HL-60/S4 treated with phorbol 12-myristate 13-acetate at 8.2 ng/mL for 4 days and 3 days (cell line): ENCODE results near the gene MYH14.
"Not testable (repeated sequence)": the region's sequence is repeated elsewhere in the genome, so short reads cannot be mapped to it uniquely, and the experiment has no call there.

ENCODE experiments used
- in situ Hi-C: fragments of 300-500 bp; cut with MboI; formaldehyde crosslinking; loops from 2 replicates; pipeline ENCODE4 v1.15.0; 2022; ENCODE audit warnings: low sequenced_read_pairs

The MYH14 gene

GRCh38 chr19:50315773-50316448 lies 112.5 kb downstream of the MYH14 start:
- in situ Hi-C loops, result no loop called here

DNA sequence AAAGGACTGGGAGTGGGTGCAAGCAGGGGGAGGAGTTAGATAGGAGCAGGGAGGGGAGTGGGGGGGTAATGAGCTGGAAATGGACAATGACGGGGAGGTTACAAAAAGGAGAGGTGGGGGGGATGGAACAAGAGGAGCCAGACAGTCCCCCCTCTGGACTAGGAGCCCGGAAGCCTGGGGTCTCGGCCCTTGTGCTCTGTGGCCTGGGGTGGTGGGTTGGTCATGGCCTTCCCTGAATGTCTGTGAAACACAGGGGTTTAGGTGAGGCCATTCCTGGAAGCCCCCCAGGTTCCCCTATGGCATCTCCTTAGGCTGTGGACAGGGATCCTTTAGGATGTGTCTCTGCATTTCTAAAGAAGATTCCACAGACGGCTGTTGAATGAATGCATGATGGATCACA lies 113.7 kb downstream of the MYH14 start:
- in situ Hi-C loops, result no loop called here

GRCh38 chr19:50318438-50318837 lies 115.0 kb downstream of the MYH14 start:
- in situ Hi-C loops, result no loop called here

- in situ Hi-C loops, result no loop called here
Measured at GRCh38 chr19:50319156-50319555, 115.7 kb downstream of the MYH14 start.

GRCh38 chr19:50320051-50320450 lies 116.6 kb downstream of the MYH14 start:
- in situ Hi-C loops, result no loop called here

- in situ Hi-C loops, result no loop called here
Measured at GRCh38 chr19:50320596-50320995, 117.2 kb downstream of the MYH14 start.

GRCh38 chr19:50321831-50322230 lies 118.4 kb downstream of the MYH14 start:
- in situ Hi-C loops, result no loop called here

- in situ Hi-C loops, result no loop called here
Measured at GRCh38 chr19:50322234-50322633, 118.8 kb downstream of the MYH14 start.

DNA sequence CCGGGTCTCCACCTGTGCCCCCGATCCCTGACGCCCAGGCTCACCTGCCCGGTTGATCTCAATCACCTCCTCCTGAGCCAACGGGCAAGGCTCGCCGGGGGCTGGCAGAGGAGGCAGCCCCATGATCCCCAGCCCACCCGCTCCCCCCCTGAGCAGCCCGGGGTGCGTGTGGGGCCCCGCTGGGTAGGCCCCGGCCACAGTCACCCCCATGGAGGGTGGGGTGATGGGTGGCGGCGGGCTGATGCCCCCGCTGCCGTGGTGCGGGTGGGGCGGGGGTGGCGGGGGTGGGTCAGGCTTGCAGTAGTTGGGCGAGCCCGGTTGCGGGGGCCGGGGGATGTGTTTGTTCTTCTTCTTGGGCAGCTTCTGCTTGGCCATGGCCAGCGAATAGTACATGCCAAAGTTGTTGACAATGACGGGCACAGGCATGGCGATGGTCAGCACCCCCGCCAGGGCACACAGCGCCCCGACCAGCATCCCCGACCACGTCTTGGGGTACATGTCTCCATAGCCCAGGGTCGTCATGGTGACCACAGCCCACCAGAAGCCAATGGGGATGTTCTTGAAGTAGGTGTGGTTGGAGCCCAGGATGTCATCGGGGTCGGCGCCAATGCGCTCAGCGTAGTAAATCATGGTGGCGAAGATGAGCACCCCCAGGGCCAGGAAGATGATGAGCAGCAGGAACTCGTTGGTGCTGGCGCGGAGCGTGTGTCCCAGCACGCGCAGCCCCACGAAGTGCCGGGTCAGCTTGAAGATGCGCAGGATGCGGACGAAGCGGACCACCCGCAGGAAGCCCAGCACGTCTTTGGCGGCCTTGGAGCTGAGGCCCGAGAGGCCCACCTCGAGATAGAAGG lies 119.7 kb downstream of the MYH14 start:
- in situ Hi-C loops, result no loop called here

- in situ Hi-C loops, result no loop called here
Measured at GRCh38 chr19:50323782-50324133, 120.3 kb downstream of the MYH14 start.

- in situ Hi-C loops, result no loop called here
Measured at GRCh38 chr19:50324331-50324730, 120.9 kb downstream of the MYH14 start.

DNA sequence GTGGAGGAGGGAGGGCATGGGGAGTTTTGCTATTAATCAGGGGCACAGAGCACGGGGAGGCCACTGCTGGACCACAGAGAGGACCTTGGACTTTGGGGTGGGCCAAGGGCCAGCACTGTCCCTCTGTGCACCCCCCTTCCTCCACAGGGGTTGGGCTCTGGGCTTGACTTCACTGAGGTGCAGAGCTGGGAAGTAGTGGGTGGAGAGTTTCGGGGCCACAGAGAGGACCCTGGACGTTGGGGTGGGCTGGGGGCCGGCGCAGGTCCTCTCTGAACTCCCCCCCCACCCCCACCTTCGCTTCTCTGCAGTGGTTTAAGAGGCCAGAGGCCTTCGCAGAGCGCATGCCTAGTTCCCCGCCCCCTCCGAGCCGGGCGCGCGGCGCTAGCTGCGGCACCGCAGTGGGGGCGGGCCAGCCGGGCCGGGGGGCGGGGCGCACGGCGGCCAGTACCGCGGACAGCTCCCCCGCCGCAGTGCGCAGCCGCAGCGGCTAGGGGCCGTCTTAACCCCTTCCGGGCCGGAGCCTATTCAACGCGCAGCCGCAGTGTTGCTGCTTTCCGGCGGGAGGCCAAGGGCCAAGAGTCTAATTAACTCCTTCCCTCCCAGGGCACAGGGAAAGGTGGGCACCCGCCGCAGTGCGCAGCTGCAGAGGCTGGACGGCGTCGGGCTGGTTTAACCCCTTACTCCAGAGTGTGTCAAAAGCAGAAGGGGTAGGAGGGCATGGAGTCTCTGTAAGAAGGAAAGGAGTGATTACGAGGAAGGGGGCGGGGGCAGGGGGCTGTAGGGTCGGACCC lies 122.1 kb downstream of the MYH14 start:
- in situ Hi-C loops, result no loop called here

DNA sequence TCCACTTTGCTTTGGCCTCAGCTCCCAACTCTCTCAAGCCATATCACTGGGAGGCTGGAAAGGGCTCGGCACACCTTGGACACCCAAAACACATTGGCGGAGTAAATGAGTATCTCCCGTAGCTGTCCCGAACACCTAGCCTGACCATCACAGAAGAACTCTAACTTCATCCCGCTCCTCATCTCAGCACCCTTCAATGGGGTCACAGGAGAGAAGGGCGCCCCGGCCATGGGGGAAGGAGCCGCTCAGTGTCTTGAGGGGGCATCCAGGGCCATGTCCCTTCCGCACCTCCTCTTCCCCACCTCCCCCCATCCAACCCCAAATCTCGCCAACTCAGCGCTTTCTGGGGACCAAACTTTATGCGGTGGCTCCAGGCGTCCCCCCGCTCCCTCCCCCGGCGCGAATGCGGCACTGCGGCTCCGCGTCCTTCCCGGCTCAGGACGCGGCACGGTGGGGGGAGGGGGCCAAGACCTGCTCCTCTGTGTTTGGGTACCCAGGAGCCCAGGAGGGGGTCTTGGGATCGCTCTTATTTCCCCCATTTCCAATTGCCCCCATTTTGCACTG lies 122.8 kb downstream of the MYH14 start:
- in situ Hi-C loops, result no loop called here

DNA sequence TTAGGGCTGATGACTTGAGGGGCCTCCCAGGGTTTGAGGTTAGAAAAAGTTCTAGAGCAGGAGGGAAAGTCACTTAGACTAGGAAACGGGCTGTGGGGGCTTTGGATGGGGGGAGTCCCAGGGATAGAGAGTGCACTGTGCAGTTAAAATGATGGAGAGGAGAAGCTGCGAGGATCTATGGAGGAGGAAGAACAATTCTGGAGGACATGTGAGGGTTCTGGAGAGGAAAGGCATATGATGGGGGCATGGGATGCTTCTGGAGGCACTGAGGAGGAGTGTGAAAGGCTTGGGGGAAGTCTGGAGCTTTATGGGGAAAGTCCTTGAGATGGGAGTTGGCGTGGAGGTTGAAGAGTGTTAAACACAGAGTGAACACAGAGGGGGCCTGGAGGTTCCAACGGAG lies 123.6 kb downstream of the MYH14 start:
- in situ Hi-C loops, result no loop called here

DNA sequence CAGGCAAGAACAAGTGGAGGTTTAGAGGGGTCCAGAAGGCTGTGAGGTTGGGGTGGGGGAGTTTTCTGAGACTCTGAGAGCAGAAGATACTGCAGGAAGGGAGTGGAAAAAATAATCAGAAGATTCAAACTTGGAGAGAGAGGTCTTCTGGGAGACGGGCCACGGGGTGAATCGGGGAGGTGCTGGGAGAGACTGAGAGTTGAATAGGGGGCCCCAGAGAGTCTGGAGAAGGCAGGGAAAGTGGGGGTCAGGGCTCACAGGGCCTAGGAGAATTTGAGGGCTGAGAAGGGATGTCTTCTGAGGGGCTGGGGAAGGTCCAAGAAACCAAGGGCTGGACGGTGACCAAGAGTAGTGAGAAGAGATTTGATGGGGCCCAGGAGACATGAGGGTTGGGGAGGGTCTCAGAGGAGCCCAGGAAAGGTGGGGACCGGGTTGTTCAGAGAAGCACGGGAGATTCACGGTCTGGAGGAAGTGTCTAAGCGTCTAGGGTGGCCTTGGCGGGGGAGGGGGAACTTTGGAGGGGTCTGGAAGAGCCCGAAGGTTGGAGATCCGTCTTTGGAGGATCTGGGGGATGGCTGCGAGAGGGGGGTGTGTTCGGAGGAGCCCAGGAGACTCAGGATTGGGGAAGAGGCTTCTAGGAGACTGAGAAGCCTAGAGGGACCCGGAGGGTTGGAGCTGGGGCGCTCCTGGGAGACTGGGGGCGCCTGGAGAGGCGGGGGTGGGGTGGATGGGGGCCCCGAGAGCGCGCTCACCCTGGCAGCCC lies 124.2 kb downstream of the MYH14 start:
- in situ Hi-C loops, result no loop called here

DNA sequence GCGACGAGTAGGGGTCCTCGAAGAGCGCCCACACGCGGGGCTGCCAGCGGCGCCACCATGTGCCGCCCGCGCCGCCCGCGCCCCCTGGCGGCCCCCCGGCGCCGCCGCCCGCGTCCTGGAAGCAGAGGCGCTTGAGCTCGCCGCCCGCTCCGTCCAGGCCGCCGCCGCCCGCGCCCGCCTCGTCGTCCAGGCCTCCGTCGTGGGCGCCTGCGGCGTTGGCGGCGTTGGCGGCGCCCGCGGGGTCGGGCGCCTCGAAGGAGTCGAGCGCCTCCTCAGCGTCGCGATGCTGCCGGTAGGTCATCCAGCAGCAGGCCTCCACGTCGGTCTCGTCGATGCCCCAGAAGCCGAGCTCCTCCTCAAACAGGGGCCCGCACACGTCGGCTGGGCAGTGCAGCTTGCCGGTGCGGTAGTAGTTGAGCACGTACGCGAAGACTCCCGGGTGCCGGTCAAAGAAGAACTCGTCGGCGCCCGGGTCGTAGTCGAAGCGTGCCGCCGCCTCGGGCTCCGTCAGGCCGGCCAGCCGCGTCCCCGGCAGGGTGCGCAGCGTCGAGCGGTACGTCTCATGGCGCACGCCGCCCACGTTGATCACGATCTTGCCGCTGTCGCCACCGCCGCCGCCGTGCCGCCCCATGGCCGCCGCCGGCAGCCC lies 124.9 kb downstream of the MYH14 start:
- in situ Hi-C loops, result no loop called here

DNA sequence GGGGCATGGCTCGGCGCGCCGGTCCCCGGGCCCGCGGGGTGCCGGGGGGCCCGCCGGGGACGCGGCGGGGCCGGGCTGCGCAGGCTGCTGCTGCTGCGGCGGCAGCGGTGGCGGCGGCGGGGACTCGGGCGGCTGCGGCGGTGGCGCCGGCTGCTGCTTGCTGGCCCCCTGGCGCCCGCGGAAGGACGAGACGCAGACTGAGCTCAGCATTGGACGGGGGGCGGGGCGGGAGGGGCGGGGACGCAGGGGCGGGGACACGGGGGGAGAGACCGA lies 125.4 kb downstream of the MYH14 start:
- in situ Hi-C loops, result no loop called here

DNA sequence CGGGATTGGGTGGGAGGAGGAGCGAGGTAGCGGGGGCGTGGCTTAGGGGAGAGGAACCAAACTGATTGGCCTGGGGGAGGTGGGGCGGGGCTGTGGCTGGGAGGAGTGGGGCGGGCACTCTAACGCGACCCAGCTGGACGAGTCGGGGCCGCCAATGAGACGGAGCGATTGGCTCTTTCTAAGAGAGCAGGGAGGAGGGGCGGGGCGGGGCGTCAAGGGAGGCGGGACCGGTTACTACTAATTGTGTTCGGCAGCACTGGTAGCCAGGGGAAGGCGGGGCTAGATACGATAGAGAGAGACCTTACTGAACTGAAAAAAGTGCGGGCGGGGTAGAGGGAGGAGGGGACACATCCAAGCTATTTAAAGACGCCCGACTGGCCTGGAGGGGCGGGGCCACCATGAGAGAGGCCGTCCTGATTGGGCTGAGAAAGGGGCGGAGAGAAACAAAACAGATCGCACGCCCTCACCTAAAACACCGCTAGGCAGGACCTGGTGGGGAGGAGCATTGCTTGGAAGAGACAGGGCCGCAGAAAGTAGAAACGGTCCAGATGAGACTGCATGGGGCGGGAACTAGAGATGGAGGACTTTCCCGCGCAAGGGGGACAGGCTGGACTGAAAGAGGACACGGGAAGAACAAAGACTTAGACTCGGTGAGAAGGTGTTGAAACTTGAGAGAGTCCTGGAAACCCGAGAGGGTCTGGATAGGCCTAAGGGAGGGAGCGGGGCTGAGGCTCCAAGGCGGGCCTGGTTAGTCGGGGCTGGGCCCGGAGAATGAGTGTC lies 125.9 kb downstream of the MYH14 start, which contains the start of gene KCNC3:
Gene KCNC3, minus strand, starts transcription at position 232 of the 780 bp plus-strand sequence. CDS start 295 bp downstream, outside the sequence.
- in situ Hi-C loops, result no loop called here

GRCh38 chr19:50329926-50330294 lies 126.5 kb downstream of the MYH14 start:
- in situ Hi-C loops, result not testable (repeated sequence)
